Hepatocyte (in vitro differentiated cells): ENCODE results near the gene CDK9. TPM values are rescaled to one million over a fixed set of nuclear protein-coding genes. Genes with fewer than 3 reads are reported as not detected.
A peak's percentile ranks its signal among the peaks of the same experiment; 100 is the strongest.

ENCODE experiments used
- DNase-seq: peaks from one replicate; pipeline ENCODE4 v3.0.0-alpha.2; 2016; ENCODE audit warnings: low spot score
- H2AFZ ChIP-seq: fragments of 200-600 bp; sonication (generic); 2 replicates; pipeline ENCODE4 v1.6.0; 2016; ENCODE audit warnings: antibody characterized with exemption, mild to moderate bottlenecking
- H3K27ac ChIP-seq: fragments of 200-600 bp; sonication (generic); 2 replicates; pipeline ENCODE4 v1.5.1; 2016; ENCODE audit warnings: mild to moderate bottlenecking
- H3K27me3 ChIP-seq: fragments of 200-600 bp; sonication (generic); 2 replicates; pipeline ENCODE4 v1.6.1; 2016
- H3K36me3 ChIP-seq: fragments of 200-600 bp; sonication (generic); replicated peaks from 2 replicates; pipeline ENCODE4 v1.5.1; 2016; ENCODE audit warnings: low read depth; ENCODE audit not compliant: insufficient read depth
- H3K4me1 ChIP-seq: fragments of 200-600 bp; sonication (generic); 2 replicates; pipeline ENCODE4 v1.5.1; 2016; ENCODE audit warnings: mild to moderate bottlenecking, moderate library complexity; ENCODE audit not compliant: insufficient read depth
- H3K4me2 ChIP-seq: fragments of 200-600 bp; sonication (generic); 2 replicates; pipeline ENCODE4 v1.6.0; 2016
- H3K4me3 ChIP-seq: fragments of 200-600 bp; sonication (generic); 2 replicates; pipeline ENCODE4 v1.5.1; 2016; ENCODE audit warnings: mild to moderate bottlenecking
- H3K79me2 ChIP-seq: fragments of 200-600 bp; sonication (generic); 2 replicates; pipeline ENCODE4 v1.6.0; 2017; ENCODE audit warnings: mild to moderate bottlenecking
- H3K9me2 ChIP-seq: fragments of 200-600 bp; sonication (generic); replicated peaks from 2 replicates; pipeline ENCODE4 v1.6.0; 2017; ENCODE audit warnings: mild to moderate bottlenecking; ENCODE audit not compliant: insufficient read depth
- H3K9me3 ChIP-seq: fragments of 200-600 bp; sonication (generic); 2 replicates; pipeline ENCODE4 v1.5.1; 2016; ENCODE audit warnings: low read depth, mild to moderate bottlenecking
- H4K20me1 ChIP-seq: fragments of 200-600 bp; sonication (generic); 2 replicates; pipeline ENCODE4 v1.6.0; 2016; ENCODE audit warnings: mild to moderate bottlenecking; ENCODE audit not compliant: insufficient read depth, poor library complexity, severe bottlenecking
- CTCF ChIP-seq: fragments of 200-600 bp; sonication (generic); IDR thresholded peaks from 2 replicates; pipeline ENCODE4 v1.5.1; 2016; ENCODE audit warnings: antibody characterized with exemption, mild to moderate bottlenecking; ENCODE audit not compliant: poor library complexity
- EZH2 ChIP-seq: fragments of 200-600 bp; sonication (generic); IDR thresholded peaks from 2 replicates; pipeline ENCODE4 v1.6.1; 2016; ENCODE audit warnings: antibody characterized with exemption, mild to moderate bottlenecking, borderline replicate concordance
- EZH2phosphoT487 ChIP-seq: fragments of 200-600 bp; sonication (generic); IDR thresholded peaks from one replicate; pipeline ENCODE4 v1.6.1; 2018; ENCODE audit warnings: antibody characterized with exemption, mild to moderate bottlenecking, low read depth, moderate library complexity; ENCODE audit not compliant: unreplicated experiment, severe bottlenecking
- WGBS: methylation state at CpG from one replicate; pipeline ENCODE4 v1.1.6; 2016; ENCODE audit warnings: low lambda C conversion rate; ENCODE audit errors: missing lambda C conversion rate; 5-methylcytosine and 5-hydroxymethylcytosine counted together
- polyA plus RNA-seq: library from polyadenylated mRNA; unstranded; fragments of >200 nt; fragmentation: Nextera tagmentation; extraction: Ambion mirVana; gene quantifications from 2 replicates; pipeline ENCODE4 v1.2.1, GENCODE V29; 2016
- total RNA-seq: library from RNA; depleted of rRNA; stranded (reverse); fragments of >200 nt; gene quantifications from 2 replicates; pipeline ENCODE4 v1.2.3, GENCODE V29; 2014

Gene CDK9
- total and polyA plus RNA-seq, 2 experiments from 2014 or later, result 84.6 to 91.4 TPM

GRCh38 chr9:127761491-127761956 lies 24.3 kb upstream of the CDK9 start:
- Histone ChIP-seq H3K4me2 (no peak overlapping the region), H2AFZ (no peak overlapping the region), H3K79me2 (no peaks in the 10 kb centered on the region), H3K27ac (no peak overlapping the region), H3K9me2 (no peaks in the 10 kb centered on the region), H3K4me1 (no peaks in the 10 kb centered on the region), H3K27me3 (peaks cover 13% of the 10 kb centered on the region), H3K4me3 (no peak overlapping the region), H4K20me1 (no peaks in the 10 kb centered on the region), H3K9me3 (no peaks in the 10 kb centered on the region), H3K36me3 (no peaks in the 10 kb centered on the region)
- no peak for DNase-seq
- WGBS, result 45% methylated on average over 5 of the region's 5 CpGs
- no peak for TF ChIP-seq EZH2phosphoT487
- no peak for TF ChIP-seq CTCF
- TF ChIP-seq EZH2, result no peak

GRCh38 chr9:127762111-127762676 lies 23.6 kb upstream of the CDK9 start:
- Histone ChIP-seq H3K4me1 (peaks cover 2% of the 10 kb centered on the region), H3K4me3 (no peak overlapping the region), H3K36me3 (no peaks in the 10 kb centered on the region), H3K9me3 (no peaks in the 10 kb centered on the region), H3K4me2 (no peak overlapping the region), H3K9me2 (no peaks in the 10 kb centered on the region), H3K79me2 (no peaks in the 10 kb centered on the region), H3K27ac (no peak overlapping the region), H3K27me3 (peaks cover 13% of the 10 kb centered on the region), H4K20me1 (no peaks in the 10 kb centered on the region), H2AFZ (no peak overlapping the region)
- no peak for TF ChIP-seq EZH2
- TF ChIP-seq CTCF, result no peak
- TF ChIP-seq EZH2phosphoT487, result no peak
- 57% methylated on average over 16 of the region's 16 CpGs for WGBS
- no peak for DNase-seq

- Histone ChIP-seq H2AFZ (no peak overlapping the region), H3K36me3 (no peaks in the 10 kb centered on the region), H3K27ac (no peak overlapping the region), H4K20me1 (no peaks in the 10 kb centered on the region), H3K4me2 (no peak overlapping the region), H3K4me3 (no peak overlapping the region), H3K79me2 (no peaks in the 10 kb centered on the region), H3K9me2 (no peaks in the 10 kb centered on the region), H3K27me3 (peaks cover 13% of the 10 kb centered on the region), H3K9me3 (no peaks in the 10 kb centered on the region), H3K4me1 (peaks cover 12% of the 10 kb centered on the region)
- TF ChIP-seq CTCF (peak; percentile 12), EZH2 (no peak), EZH2phosphoT487 (no peak)
- WGBS, result 46% methylated on average over 7 of the region's 7 CpGs
- no peak for DNase-seq
These were observed 21.9 kb upstream of the CDK9 start for GRCh38 chr9:127763918-127764384.
